HG02884 (cell line): Measurements from ENCODE around the gene RING1.

ENCODE experiments used
- ATAC-seq: cut with Tn5 transposase; IDR thresholded peaks from one replicate; pipeline ENCODE4 v1.9.1; 2021; ENCODE audit warnings: mild to moderate bottlenecking, moderate library complexity; ENCODE audit not compliant: unreplicated experiment

Gene RING1

GRCh38 chr6:33192105-33192646 is 16.1 kb upstream of the RING1 start, which contains the start of gene COL11A2:
COL11A2 (minus strand) TSS chr6:33192467; CDS start chr6:33192240, 227 bp downstream.
- no peak for ATAC-seq

GRCh38 chr6:33192671-33193602 is 15.4 kb upstream of the RING1 start:
- ATAC-seq, result no peak

- ATAC-seq, result no peak
Observed at GRCh38 chr6:33193619-33194018, 14.7 kb upstream of the RING1 start.

- ATAC-seq, result no peak
Observed at GRCh38 chr6:33194431-33194979, 13.8 kb upstream of the RING1 start.

GRCh38 chr6:33195304-33196165 is 12.8 kb upstream of the RING1 start:
- no peak for ATAC-seq

- ATAC-seq, result no peak
Observed at GRCh38 chr6:33197431-33198048, 10.8 kb upstream of the RING1 start.

GRCh38 chr6:33198159-33198852 is 10.0 kb upstream of the RING1 start:
- ATAC-seq, result no peak

GRCh38 chr6:33198853-33199436 is 9.4 kb upstream of the RING1 start:
- ATAC-seq, result no peak

GRCh38 chr6:33199687-33200218 is 8.5 kb upstream of the RING1 start:
- ATAC-seq, result peak; percentile 12

GRCh38 chr6:33200219-33201146 is 7.8 kb upstream of the RING1 start, which contains the start of the genes RXRB and SLC39A7:
RXRB (minus strand) TSS chr6:33200665; CDS start chr6:33200476, 189 bp downstream.
SLC39A7 (plus strand) TSS chr6:33200867; CDS start chr6:33201246, 379 bp downstream.
- ATAC-seq, result peak; percentile 45

- ATAC-seq, result no peak
Observed at GRCh38 chr6:33201147-33201545, 7.2 kb upstream of the RING1 start.

- ATAC-seq, result no peak
Observed at GRCh38 chr6:33201935-33202334, 6.4 kb upstream of the RING1 start.

GRCh38 chr6:33202799-33203198 is 5.5 kb upstream of the RING1 start:
- ATAC-seq, result no peak

- no peak for ATAC-seq
Observed at GRCh38 chr6:33203443-33204164, 4.7 kb upstream of the RING1 start.

- ATAC-seq, result no peak
Observed at GRCh38 chr6:33204165-33204414, 4.2 kb upstream of the RING1 start.

- ATAC-seq, result peak; percentile 39
Observed at GRCh38 chr6:33204415-33205190, 3.7 kb upstream of the RING1 start, which contains the start of gene HSD17B8. HSD17B8 (plus strand) TSS chr6:33204655; CDS start chr6:33204669, 14 bp downstream.
